BLaER1 treated with 17β-estradiol and CSF1 and Interleukin-3, amounts not matched to agents 10 nM and 100 nM (cell line): Measurements from ENCODE around the gene RFC3.
A peak's percentile ranks its signal among the peaks of the same experiment; 100 is the strongest.

Experiments
- H3K27ac ChIP-seq, 11 experiments: shearing (Covaris generic); formaldehyde crosslinking; 2 replicates each; pipeline ENCODE4 v1.8.1; 2022
- H3K27me3 ChIP-seq, 11 experiments: shearing (Covaris generic); formaldehyde crosslinking; 2 replicates each; pipeline ENCODE4 v1.8.1; 2022
- H3K36me3 ChIP-seq, 11 experiments: shearing (Covaris generic); formaldehyde crosslinking; 2 replicates each; pipeline ENCODE4 v1.8.1; 2022
- H3K4me1 ChIP-seq, 10 experiments: shearing (Covaris generic); formaldehyde crosslinking; 2 replicates each; pipeline ENCODE4 v1.8.1; 2022
- H3K4me2 ChIP-seq, 11 experiments: shearing (Covaris generic); formaldehyde crosslinking; 2 replicates each; pipeline ENCODE4 v1.8.1; 2022
- H3K4me3 ChIP-seq, 10 experiments: shearing (Covaris generic); formaldehyde crosslinking; 2 replicates each; pipeline ENCODE4 v1.8.1; 2022
- H3K9ac ChIP-seq, 11 experiments: shearing (Covaris generic); formaldehyde crosslinking; 2 replicates each; pipeline ENCODE4 v1.8.1; 2022
- H3K9me3 ChIP-seq, 11 experiments: shearing (Covaris generic); formaldehyde crosslinking; replicated peaks in 1 of 11; 2 replicates each; pipeline ENCODE4 v1.8.1; 2022
- H4K20me1 ChIP-seq, 11 experiments: shearing (Covaris generic); formaldehyde crosslinking; 2 replicates each; pipeline ENCODE4 v1.8.1; 2022
- Cebpa-rat ChIP-seq, 11 experiments: shearing (Covaris generic); IDR thresholded peaks; 2 replicates each; pipeline ENCODE4 v1.8.1; 2022

The RFC3 gene

DNA sequence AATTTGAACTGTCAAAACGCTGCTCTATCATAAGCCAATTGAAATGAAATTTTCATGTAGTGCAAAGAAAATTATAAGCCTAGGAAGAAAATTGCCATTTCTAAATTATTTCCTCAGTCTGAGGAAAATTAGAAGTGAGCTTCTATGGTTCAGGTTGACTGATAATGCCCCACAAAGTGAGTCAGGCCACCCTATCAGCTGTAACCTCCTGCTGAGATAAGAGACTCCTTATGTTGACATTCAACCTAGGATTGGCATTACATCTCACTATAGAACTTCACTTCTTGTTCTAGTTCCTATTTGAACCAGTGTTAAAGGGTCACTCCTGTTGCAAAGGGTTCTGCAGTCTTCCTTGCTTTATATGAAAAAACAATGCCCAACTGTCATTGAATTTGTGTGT lies 32.6 kb upstream of the RFC3 start:
- no peak overlapping the region for H3K27ac ChIP-seq
- TF ChIP-seq Cebpa-rat (IDR thresholded peaks at IDR 0.05) = no peak
- H3K9ac ChIP-seq = no peak overlapping the region
- no peaks in the 10 kb centered on the region for H4K20me1 ChIP-seq
- H3K4me2 ChIP-seq = no peak overlapping the region
- peaks cover 0 to 22% (median 15%) of the 10 kb centered on the region in 10 experiments; a peak in 16 of 20 replicates for H3K4me1 ChIP-seq
- H3K36me3 ChIP-seq = no peaks in the 10 kb centered on the region
- H3K9me3 ChIP-seq = peaks cover 0 to 13% (median 6%) of the 10 kb centered on the region in 11 experiments; a peak in 9 of 22 replicates
- no peaks in the 10 kb centered on the region for H3K27me3 ChIP-seq
- H3K4me3 ChIP-seq = no peak overlapping the region

- H3K27me3 ChIP-seq = no peaks in the 10 kb centered on the region
- peaks cover 0 to 22% (median 15%) of the 10 kb centered on the region in 10 experiments; a peak in 16 of 20 replicates for H3K4me1 ChIP-seq
- H3K27ac ChIP-seq = peak overlapping the region in 9 of 11 experiments; percentile 43 to 69 (median 60); a peak in 16 of 22 replicates
- peak overlapping the region; percentile 19 to 73 (median 58); a peak in 19 of 22 replicates for H3K9ac ChIP-seq
- no peaks in the 10 kb centered on the region for H3K36me3 ChIP-seq
- no peak for TF ChIP-seq Cebpa-rat (IDR thresholded peaks at IDR 0.05)
- H3K4me3 ChIP-seq = peak overlapping the region; percentile 45 to 63 (median 53); a peak in 17 of 20 replicates
- H3K4me2 ChIP-seq = peak overlapping the region; percentile 66 to 88 (median 78)
- no peaks in the 10 kb centered on the region for H4K20me1 ChIP-seq
- H3K9me3 ChIP-seq = peaks cover 0 to 13% (median 0%) of the 10 kb centered on the region in 11 experiments; a peak in 3 of 22 replicates
Observed at GRCh38 chr13:33787051-33787591, 30.8 kb upstream of the RFC3 start.

GRCh38 chr13:33789066-33789606 lies 28.8 kb upstream of the RFC3 start:
- H3K9ac ChIP-seq = no peak overlapping the region
- H3K36me3 ChIP-seq = no peaks in the 10 kb centered on the region
- H3K4me1 ChIP-seq = peaks cover 0 to 29% (median 16%) of the 10 kb centered on the region in 10 experiments; a peak in 16 of 20 replicates
- no peaks in the 10 kb centered on the region for H3K27me3 ChIP-seq
- H3K4me2 ChIP-seq = no peak overlapping the region
- no peak for TF ChIP-seq Cebpa-rat (IDR thresholded peaks at IDR 0.05)
- peaks cover 0 to 17% (median 4%) of the 10 kb centered on the region in 11 experiments; a peak in 5 of 22 replicates for H3K9me3 ChIP-seq
- no peak overlapping the region for H3K4me3 ChIP-seq
- H4K20me1 ChIP-seq = no peaks in the 10 kb centered on the region
- no peak overlapping the region for H3K27ac ChIP-seq

DNA sequence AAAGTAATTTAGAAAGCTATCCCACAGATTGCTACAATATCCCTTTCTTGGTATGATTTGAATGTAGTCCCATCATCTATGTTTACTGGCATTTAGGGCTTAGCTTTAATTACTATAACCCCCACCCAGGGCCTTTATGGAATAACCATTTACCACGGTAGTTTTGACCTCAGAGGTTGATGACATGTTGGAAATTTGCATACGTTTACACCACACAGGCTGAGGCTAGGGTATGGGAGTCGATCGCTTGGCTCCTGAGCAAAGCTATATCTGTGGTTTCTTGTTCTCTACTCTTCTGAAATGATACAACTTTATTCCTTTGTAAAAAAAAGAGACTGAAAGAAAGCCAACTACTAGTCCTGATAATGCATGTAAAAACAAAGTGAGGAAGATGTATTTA lies 28.2 kb upstream of the RFC3 start:
- Histone ChIP-seq H3K9ac (no peak overlapping the region), H3K4me1 (peaks cover 0 to 35% (median 19%) of the 10 kb centered on the region in 10 experiments; a peak in 18 of 20 replicates), H3K27me3 (no peaks in the 10 kb centered on the region), H3K27ac (no peak overlapping the region), H3K4me3 (no peak overlapping the region), H3K9me3 (peaks cover 0 to 14% (median 1%) of the 10 kb centered on the region in 11 experiments; a peak in 4 of 22 replicates), H4K20me1 (no peaks in the 10 kb centered on the region), H3K36me3 (no peaks in the 10 kb centered on the region), H3K4me2 (no peak overlapping the region)
- no peak for TF ChIP-seq Cebpa-rat (IDR thresholded peaks at IDR 0.05)

- H3K9me3 ChIP-seq = peaks cover 0 to 12% (median 0%) of the 10 kb centered on the region in 11 experiments; a peak in 3 of 22 replicates
- H3K4me1 ChIP-seq = peaks cover 4 to 38% (median 12%) of the 10 kb centered on the region in 10 experiments; a peak in 12 of 20 replicates
- no peak overlapping the region for H3K4me3 ChIP-seq
- TF ChIP-seq Cebpa-rat (IDR thresholded peaks at IDR 0.05) = no peak
- H4K20me1 ChIP-seq = no peaks in the 10 kb centered on the region
- no peak overlapping the region for H3K9ac ChIP-seq
- peak overlapping the region in 1 of 11 experiments; percentile 3; a peak in 2 of 22 replicates for H3K4me2 ChIP-seq
- H3K27me3 ChIP-seq = no peaks in the 10 kb centered on the region
- H3K27ac ChIP-seq = no peak overlapping the region
- no peaks in the 10 kb centered on the region for H3K36me3 ChIP-seq
Observed at GRCh38 chr13:33793726-33794125, 24.2 kb upstream of the RFC3 start.

DNA sequence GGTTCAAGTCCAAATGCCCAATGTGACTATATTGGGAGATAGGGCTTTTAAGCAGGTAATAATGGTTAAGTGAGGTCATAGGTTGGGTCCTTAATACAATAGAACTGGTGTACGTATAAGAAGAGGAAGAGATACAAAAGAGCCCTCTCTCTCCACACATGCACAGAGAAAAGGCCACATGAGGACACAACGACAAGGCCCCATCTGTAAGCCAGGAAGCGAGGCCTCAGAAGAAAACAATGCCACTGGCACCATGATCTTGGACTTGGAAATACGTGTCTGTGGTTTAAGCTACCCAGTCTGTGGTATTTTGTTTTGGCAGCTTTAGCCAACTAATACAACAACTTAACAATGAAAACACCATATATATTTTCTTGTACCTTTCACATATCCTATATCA lies 23.4 kb upstream of the RFC3 start:
- H3K27me3 ChIP-seq = no peaks in the 10 kb centered on the region
- H3K4me2 ChIP-seq = peak overlapping the region in 9 of 11 experiments; percentile 4 to 69 (median 17); a peak in 13 of 22 replicates
- H3K9me3 ChIP-seq = peaks cover 0 to 12% (median 0%) of the 10 kb centered on the region in 11 experiments; a peak in 3 of 22 replicates
- H3K9ac ChIP-seq = no peak overlapping the region; a peak in 2 of 22 replicates
- TF ChIP-seq Cebpa-rat (IDR thresholded peaks at IDR 0.05) = no peak
- H3K4me1 ChIP-seq = peaks cover 4 to 41% (median 12%) of the 10 kb centered on the region in 10 experiments; a peak in 12 of 20 replicates
- no peaks in the 10 kb centered on the region for H3K36me3 ChIP-seq
- no peaks in the 10 kb centered on the region for H4K20me1 ChIP-seq
- peak overlapping the region in 2 of 11 experiments; percentile 30 to 51; a peak in 3 of 22 replicates for H3K27ac ChIP-seq
- H3K4me3 ChIP-seq = no peak overlapping the region

DNA sequence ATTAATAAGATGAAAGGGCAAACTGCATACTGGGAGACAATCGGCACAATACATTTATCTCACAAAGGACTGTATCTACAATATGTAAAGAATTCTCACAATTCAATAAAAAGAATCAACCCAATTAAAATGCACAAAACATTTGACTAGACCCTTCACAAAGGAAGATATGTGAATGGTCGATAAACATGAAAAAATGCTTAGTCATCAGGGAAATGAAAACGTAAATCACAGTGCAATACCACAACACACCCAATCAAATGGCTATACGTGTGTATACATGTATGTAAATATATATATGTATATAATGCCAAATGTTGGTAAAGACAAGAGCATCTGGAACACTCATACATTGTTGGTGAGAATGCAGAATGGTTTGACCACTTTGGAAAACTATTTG lies 21.9 kb upstream of the RFC3 start:
- Histone ChIP-seq H3K27ac (no peak overlapping the region), H3K9ac (no peak overlapping the region), H3K27me3 (no peaks in the 10 kb centered on the region), H3K36me3 (no peaks in the 10 kb centered on the region), H3K4me2 (no peak overlapping the region), H4K20me1 (no peaks in the 10 kb centered on the region), H3K4me1 (peaks cover 4 to 41% (median 12%) of the 10 kb centered on the region in 10 experiments; a peak in 12 of 20 replicates), H3K9me3 (peaks cover 0 to 12% (median 0%) of the 10 kb centered on the region in 11 experiments; a peak in 3 of 22 replicates), H3K4me3 (no peak overlapping the region)
- no peak for TF ChIP-seq Cebpa-rat (IDR thresholded peaks at IDR 0.05)

- peak overlapping the region in 5 of 11 experiments; percentile 7 to 76 (median 44); a peak in 8 of 22 replicates for H3K4me2 ChIP-seq
- peaks cover 0 to 4% (median 0%) of the 10 kb centered on the region in 11 experiments; a peak in 3 of 22 replicates for H3K9me3 ChIP-seq
- no peaks in the 10 kb centered on the region for H3K27me3 ChIP-seq
- no peaks in the 10 kb centered on the region for H3K36me3 ChIP-seq
- peaks cover 4 to 48% (median 17%) of the 10 kb centered on the region in 10 experiments; a peak in 13 of 20 replicates for H3K4me1 ChIP-seq
- no peak for TF ChIP-seq Cebpa-rat (IDR thresholded peaks at IDR 0.05)
- peak overlapping the region in 2 of 11 experiments; percentile 34 to 46; a peak in 3 of 22 replicates for H3K27ac ChIP-seq
- H4K20me1 ChIP-seq = no peaks in the 10 kb centered on the region
- H3K4me3 ChIP-seq = peak overlapping the region in 2 of 10 experiments; percentile 21 to 23; a peak in 2 of 20 replicates
- H3K9ac ChIP-seq = peak overlapping the region in 2 of 11 experiments; percentile 47 to 58; a peak in 2 of 22 replicates
Observed at GRCh38 chr13:33797622-33798021, 20.3 kb upstream of the RFC3 start.

- peak overlapping the region in 4 of 11 experiments; percentile 33 to 76 (median 58); a peak in 7 of 22 replicates for H3K4me2 ChIP-seq
- H3K4me1 ChIP-seq = peaks cover 4 to 51% (median 22%) of the 10 kb centered on the region in 10 experiments; a peak in 13 of 20 replicates
- peak overlapping the region in 2 of 11 experiments; percentile 34 to 46; a peak in 3 of 22 replicates for H3K27ac ChIP-seq
- H3K27me3 ChIP-seq = no peaks in the 10 kb centered on the region
- H4K20me1 ChIP-seq = no peaks in the 10 kb centered on the region
- H3K9ac ChIP-seq = 0 out of 22 replicates have a peak overlapping the region, but pooled peaks of 1 of the 11 experiments have one; percentile 58
- H3K4me3 ChIP-seq = peak overlapping the region in 1 of 10 experiments; percentile 21; a peak in 1 of 20 replicates
- no peak for TF ChIP-seq Cebpa-rat (IDR thresholded peaks at IDR 0.05)
- peaks cover 0 to 4% (median 0%) of the 10 kb centered on the region in 11 experiments; a peak in 3 of 22 replicates for H3K9me3 ChIP-seq
- H3K36me3 ChIP-seq = no peaks in the 10 kb centered on the region
Observed at GRCh38 chr13:33798023-33798422, 19.9 kb upstream of the RFC3 start.
